NCI-H1092 treated with DMSO at 0.1 percent for 48 hours (cell line): ENCODE measurements around the gene GNAI2.

Experiments used
- DNase-seq: peaks from one replicate; lab custom pipeline; 2025; lab: John Stamatoyannopoulos, UW

Gene GNAI2

GRCh38 chr3:50297896-50298725, 62.1 kb downstream of the GNAI2 start:
- no peak for DNase-seq

GRCh38 chr3:50298836-50299637, 63.0 kb downstream of the GNAI2 start, which contains the start of the genes HYAL3 and NAA80:
Gene HYAL3 (minus strand): TSS chr3:50299405. CDS start chr3:50295602, 3,803 bp downstream.
Gene NAA80 (minus strand): TSS chr3:50299405. CDS start chr3:50297463, 1,942 bp downstream.
- peak; percentile 95 for DNase-seq

- DNase-seq = no peak
These were observed 63.6 kb downstream of the GNAI2 start for GRCh38 chr3:50299638-50299928.

GRCh38 chr3:50299929-50300680, 64.1 kb downstream of the GNAI2 start:
- DNase-seq = no peak

- no peak for DNase-seq
These were observed 64.8 kb downstream of the GNAI2 start for GRCh38 chr3:50300681-50301254.

GRCh38 chr3:50302095-50303012, 66.3 kb downstream of the GNAI2 start:
- no peak for DNase-seq

GRCh38 chr3:50303013-50303815, 67.2 kb downstream of the GNAI2 start, which contains the start of gene HYAL1:
Gene HYAL1 (minus strand): TSS chr3:50303574. CDS start chr3:50302956, 618 bp downstream.
- no peak for DNase-seq

GRCh38 chr3:50304601-50305000, 68.6 kb downstream of the GNAI2 start:
- DNase-seq = no peak
